Activated CD4-positive, alpha-beta T cell treated with anti-CD3 and anti-CD28 coated beads, Interleukin-2, amount 50 U/mL, for 48 hours (primary cell): Measurements from ENCODE around the gene MMP19.
"Not testable (repeated sequence)": the region's sequence is repeated elsewhere in the genome, so short reads cannot be mapped to it uniquely, and the experiment has no call there.

Experiments used
- DNase-seq, 2 experiments: peaks; one replicate each; pipeline ENCODE4 v3.0.0-alpha.2; 2020

Gene MMP19

DNA sequence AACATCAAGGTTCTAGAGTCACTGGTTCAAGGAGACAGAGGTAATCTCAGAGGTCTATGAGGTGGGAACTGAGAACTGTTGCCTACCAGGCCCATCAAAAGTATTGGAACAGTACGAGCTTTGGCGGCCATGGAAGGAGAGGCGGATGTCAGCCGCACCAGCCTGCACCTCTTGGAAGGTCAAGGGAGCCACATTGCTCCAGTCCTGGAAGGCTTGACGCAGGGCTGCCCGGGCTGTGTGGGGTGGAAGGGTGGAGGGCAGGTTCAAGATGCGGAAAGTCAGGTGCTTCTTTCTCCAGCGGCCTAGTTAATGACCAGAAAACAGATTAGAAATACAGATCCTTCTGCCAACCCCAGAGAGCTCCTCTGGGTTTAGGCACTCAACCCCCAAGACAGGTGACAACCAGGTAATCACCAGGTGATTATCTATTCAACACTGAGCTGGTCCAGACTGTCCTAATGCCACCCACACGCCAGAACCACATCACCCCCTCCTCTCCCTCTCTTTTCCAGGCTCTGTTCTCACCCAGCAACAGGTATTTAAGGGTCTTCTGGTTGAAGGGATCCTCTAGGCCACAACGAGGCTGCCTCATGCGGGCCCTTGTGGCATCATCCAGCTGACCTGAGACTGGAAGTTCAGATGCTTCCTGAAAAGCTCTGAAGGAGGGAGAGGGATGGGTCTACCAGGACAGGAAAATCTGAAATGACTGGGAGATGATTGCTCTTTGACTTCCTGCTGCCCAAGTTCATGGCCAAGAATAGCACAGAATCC is 2.0 kb downstream of the MMP19 start:
- DNase-seq = no peak

DNA sequence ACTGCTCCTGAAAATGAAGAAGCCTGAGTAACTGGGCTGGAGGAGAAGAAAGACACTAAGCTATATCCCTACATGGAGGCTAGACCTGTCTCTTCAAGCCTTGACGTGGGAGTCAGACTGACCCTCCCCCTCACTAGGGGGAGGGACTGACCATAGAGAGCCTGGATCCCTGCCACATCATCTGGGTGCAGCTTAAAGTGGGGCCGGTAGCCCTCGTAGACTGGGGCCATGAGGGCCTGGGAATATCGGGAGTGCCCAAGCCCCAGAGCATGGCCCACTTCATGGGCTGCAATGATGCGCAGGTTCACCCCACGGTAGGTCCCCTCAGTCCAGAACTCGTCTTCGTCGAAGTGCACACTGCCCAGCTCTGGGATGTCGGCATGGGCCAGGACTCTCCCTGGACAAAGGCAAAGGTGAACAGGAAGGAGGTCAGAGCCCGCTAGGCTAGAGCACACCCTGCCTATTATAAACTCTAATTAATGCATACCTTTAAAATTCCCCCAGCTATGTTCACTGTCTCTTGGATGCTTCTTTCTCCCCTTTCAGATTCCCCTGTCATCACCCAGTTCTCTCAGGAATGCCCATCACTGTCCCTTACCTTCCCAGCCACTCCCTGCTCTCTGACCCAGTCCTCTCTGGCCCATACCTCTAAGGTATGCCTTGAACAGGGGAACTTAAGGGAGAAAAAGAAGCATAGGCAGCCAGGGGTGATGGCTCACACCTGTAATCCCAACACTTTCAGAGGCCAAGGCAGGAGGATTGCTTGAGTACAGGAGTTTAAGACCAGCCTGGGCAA is 3.2 kb downstream of the MMP19 start:
- DNase-seq = no peak

- DNase-seq = no peak
Measured at GRCh38 chr12:55838361-55838760, 4.4 kb downstream of the MMP19 start.

DNA sequence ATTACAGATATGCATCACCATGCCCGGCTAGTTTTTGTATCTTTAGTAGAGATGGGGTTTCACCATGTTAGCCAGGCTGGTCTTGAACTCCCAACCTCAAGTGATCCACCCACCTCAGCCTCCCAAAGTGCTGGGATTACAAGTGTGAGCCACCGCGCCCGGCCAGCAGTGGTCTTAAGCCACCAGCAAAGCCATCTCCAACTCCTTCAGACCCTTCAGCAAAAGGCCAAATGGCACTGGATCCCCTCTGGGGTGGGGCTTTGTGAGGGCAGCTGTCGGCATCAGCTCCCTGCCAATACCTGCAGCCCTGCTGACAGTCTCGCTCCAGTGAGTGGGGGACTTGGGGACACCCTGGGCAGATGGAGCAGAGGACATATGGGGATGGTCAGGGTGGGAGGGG is 8.3 kb downstream of the MMP19 start:
- not testable (repeated sequence) for DNase-seq

DNA sequence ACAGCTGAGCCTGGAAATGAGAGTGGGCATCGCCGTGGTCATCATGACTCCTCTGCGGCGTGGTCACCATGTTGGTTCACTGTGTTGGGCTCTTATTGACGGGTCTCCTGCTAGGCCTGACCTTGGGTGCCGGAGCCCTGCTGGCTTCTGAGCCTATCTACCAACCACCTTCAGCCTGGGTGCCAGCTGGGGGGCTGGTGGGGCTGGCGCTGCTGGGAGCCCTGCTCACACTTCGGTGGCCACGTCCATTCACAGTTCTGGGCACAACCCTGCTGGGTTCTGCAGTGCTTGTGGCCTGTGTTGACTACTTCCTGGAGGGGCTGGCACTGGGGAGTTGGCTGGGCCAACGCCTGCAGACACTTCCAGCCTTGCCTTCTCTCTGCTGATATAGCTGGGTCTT is 9.7 kb downstream of the MMP19 start:
- no peak for DNase-seq

DNA sequence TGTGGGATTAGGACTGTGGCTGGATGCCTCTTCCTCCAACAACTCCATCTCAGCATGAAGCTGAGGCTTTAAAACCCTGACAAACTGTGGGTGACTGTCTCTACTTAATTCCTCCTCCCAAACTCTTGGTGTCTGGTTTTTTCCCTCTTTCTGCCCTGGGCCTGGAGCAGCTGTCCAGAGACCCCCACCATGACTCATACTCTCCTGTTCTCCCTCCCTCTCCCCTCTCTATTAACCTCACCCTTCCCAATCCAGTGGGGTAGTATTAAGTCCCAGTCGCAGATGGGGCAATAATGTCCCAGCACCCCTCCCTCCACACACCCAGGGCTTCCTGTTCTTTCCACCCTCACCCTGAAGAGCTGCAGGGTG is 11.3 kb downstream of the MMP19 start:
- no peak for DNase-seq

DNA sequence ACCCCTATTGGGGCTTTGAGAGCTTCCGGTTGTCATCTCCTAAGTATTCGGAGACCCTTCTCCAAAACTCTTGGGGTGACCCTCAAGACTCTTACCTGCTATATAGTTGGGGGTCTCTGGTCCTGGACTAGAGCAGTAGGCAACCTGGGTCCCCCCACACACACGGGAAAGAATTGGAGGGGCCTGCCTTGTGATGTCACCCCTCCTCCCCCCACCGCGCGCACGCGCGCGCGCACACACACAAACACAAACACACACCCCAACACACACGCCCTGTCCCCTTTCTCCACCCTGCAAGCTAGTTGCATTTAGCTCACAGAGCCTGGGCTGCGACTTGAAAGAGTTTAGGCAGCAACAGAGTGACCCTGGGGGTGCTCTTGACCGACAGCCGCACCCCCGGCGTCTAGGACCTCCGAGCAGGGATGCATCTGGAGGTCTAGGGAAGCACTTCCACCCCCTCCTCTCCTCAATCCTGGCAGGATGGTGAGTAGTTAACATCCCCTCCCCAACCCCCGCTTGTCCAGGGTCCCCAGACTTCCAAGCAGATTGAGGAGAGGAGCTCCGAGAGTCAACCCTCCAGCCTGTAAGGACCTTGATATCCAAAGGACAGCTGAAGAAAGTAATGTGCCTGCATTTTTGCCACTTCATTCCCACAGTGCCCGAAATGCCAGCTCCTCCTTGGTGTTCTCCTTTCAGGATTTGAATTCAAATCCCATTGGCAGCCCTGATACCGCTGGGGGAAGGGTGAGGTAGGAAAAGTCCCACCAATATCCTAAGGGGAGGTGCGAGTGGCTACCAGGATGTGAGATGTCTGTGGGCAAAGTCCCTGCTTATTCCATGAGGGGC is 11.9 kb downstream of the MMP19 start:
- DNase-seq = peak; percentile 39 to 46

DNA sequence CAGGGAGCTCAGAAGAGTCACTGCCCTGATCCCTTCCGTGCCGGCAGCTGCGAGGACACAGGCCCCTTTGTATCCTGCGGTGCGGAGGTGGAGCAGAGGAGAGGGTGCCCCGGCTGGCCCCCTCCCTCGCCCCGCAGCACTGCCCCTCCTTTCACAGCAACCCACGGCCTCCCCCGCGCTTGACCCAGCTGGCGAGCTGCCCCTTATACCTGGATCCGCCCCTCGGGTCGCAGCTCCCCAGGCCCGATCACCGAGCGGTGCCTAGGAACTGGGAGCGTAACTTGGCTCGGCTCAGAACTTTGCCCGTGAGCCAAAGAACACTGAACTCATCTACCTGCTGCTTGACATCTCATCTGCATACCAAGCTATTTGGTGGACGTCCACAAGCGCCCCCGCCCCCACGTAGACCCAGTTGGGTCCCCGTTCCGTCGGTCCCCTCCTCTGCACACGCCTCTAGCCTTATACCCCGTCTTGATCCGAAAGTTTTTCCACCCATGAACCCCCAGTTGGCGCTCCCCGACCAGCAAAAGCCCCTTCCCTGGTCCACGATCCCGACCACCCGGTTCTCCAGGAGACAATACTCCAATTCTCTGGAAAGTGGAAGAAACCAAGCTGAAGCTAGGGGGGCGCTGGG is 12.7 kb downstream of the MMP19 start:
- no peak for DNase-seq

DNA sequence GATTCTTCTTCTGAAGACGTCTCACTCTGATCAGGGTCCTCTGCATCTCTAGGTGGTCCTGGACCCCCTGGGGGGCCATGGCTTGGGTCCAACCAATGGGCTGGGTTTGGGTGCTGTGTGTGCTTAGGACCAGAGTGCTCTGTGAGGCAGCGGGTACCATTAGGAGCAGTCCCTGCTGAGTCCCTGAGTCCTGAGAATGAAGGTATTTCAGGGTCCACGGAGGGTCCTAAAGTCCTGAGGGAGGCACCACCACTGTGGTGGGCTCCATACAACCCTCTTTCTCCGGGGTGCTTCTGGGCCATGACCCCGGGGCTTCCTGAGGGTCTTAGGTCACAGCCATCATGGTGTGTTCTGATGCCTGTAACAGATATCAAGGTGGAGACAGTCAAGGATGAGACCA is 14.4 kb downstream of the MMP19 start:
- DNase-seq = no peak

DNA sequence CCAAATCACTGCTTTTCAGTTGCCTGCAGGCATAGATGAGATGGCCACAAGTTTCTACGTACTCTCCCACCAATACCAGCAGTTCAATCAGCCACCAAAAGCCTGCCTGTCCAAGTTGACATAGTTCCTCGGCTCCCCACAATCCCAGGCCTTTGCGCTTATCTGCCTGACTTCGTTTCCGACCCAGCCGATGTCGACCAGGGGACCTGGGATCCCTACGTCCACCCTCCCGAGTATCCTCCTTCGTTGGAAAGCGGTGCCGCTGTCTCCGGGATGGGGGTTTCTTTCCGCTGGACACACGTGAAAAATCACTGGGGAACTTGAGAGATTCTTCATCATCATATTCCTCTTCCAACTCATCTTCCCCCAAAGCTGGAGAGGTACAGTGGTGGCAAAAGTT is 14.9 kb downstream of the MMP19 start:
- DNase-seq = no peak

DNA sequence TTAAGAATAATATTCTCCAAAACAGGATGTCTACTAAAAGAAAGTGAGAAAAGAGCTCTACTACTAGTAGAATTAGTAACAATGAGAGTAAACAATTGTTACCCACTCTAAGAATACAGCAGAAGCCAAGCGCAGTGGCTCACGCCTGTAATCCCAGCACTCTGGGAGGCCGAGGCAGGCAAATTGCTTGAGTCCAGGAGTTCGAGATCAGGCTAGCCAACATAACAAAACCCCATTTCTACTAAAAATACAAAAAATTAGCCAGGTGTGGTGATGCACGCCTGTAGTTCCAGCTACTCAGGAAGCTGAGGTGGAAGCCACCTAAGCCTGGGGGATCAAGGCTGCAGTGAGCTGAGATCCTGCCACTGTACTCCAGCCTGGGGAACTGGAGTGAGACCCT is 18.0 kb downstream of the MMP19 start:
- peak in 1 of 2 experiments; percentile 32 for DNase-seq

- DNase-seq = no peak
Measured at GRCh38 chr12:55823419-55823818, 19.3 kb downstream of the MMP19 start.

DNA sequence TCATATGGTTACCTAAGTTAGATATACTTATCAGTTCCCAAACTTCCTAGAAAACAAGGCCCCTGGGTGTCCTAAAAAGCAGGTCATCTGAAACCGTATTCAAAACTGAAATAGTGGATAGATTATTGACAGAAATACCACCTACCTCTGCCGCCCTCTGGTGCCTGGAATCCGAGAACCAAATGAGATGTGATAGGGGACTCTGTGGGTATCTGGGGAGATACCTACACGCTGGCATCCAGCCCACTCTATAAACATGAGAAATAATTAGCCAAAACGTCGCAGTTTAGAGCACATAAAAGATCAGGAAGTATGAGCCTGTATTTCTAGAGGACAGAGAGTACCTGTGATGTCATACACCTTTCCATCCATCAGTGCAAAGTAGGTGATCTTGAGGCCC is 20.5 kb downstream of the MMP19 start:
- no peak for DNase-seq

GRCh38 chr12:55820679-55821078 is 22.1 kb downstream of the MMP19 start:
- DNase-seq = no peak

DNA sequence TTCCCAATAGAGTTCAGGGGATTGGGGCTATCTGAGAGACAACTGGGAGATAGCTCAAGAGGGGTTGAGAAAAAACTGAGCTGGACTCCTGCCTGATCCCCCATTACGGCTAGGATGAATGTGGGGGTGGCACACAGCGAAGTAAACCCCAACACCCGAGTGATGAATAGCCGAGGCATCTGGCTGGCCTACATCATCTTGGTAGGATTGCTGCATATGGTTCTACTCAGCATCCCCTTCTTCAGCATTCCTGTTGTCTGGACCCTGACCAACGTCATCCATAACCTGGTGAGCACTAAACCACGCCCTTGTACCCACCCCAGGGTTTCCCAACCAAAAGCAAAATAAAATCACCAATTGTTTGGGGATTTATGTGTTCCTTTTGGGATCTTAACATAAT is 23.9 kb downstream of the MMP19 start:
- DNase-seq = no peak

GRCh38 chr12:55818140-55818728 is 24.5 kb downstream of the MMP19 start:
- DNase-seq = no peak

DNA sequence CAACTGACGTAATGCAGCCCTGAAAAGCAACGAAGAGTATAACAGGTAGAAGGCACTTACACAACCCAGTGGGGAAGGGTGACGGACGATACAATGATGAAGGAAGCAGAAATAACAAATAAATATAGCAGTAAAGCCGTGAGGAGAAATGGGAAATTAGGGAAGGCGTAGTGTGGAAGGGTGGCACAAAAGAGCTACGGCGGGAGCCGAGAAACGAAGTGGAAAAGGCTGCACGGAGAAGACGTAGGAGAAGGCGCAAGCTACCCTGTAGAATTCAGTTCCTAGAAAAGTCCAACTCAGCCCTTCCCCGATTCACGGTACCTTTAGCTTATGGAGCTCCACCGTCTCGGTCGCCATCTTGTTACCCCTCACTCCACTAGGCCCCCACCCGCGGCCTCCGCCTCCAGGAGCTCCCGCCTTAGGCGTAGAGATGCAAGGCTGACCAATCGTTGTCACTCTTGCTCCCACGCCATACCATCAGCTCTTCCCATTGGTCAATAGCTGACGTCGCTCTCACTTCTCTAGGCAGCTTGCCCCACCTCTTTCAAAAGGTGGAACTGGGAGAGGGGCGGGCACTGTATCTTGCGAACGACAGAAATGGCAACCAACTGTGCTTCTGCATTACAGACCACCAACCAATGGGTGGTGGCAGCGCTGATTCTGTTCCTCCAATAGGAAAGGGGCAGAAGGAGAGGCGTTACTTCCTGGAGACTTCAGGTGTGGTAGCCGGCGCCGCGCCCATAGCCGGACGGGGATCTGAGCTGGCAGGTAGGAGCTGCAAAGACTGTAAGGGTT is 25.2 kb downstream of the MMP19 start, which contains the start of the genes ORMDL2 and SARNP:
ORMDL2 (plus strand) TSS at position 697 of the 795 bp plus-strand sequence. CDS start 959 bp downstream, outside the sequence.
SARNP (minus strand) TSS at position 380 of the 795 bp plus-strand sequence; CDS start at position 357, 23 bp downstream.
- peak; percentile 92 to 96 for DNase-seq

GRCh38 chr12:55816881-55817344 is 25.8 kb downstream of the MMP19 start:
- peak in 1 of 2 experiments; percentile 11 for DNase-seq

GRCh38 chr12:55815473-55815872 is 27.3 kb downstream of the MMP19 start:
- DNase-seq = no peak

DNA sequence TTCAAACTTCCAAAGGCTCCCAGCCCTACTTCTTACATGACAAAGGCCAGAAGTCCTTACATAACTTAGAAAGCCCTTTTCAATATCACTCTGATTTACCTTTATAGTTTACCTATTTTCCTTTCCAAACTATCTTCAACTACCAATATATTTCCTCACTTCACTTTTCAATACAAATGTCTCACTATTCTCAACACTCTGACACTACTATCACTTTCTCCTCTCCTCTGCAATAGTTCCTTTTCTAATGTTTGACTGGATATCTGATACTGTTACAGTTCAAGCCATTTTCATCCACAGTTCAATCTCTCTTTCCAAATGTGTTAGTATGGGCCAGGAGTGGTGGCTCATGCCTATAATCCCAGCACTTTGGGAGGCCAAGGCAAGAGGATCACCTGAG is 28.5 kb downstream of the MMP19 start:
- DNase-seq = no peak

DNA sequence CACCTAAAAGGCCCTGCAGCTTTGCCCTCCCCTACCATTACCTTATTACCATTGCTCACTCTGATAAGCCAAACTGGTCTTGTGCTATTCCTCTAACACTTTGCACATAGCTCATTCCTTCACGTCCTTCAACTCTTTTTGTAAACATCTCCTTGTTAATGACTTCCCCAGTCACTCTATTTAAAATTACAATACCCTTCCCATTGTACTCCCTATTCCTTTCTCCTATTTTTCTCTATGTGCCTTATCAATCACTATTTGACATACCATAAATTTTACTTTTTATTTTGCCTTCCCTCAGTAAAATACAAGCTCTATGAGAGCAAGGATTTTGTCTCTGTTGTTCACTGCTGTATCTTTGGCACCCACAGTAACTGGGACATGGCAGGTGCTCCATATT is 30.6 kb downstream of the MMP19 start:
- no peak for DNase-seq
